Fibroblast of villous mesenchyme (primary cell): ENCODE results near the gene WNT9B. TPM values are rescaled to one million over a fixed set of nuclear protein-coding genes. Genes with fewer than 3 reads are reported as not detected.

Experiments used
- DNase-seq: peaks from one replicate; pipeline ENCODE4 v3.0.0-alpha.2; 2010; ENCODE audit warnings: low read depth
- H3K4me3 ChIP-seq: 2 replicates; pipeline ENCODE4 v1.5.1; 2011; ENCODE audit warnings: low read depth, mild to moderate bottlenecking, low read length
- total RNA-seq: library from RNA; depleted of rRNA; stranded (reverse); fragments of >200 nt; gene quantifications from 2 replicates; pipeline ENCODE4 v1.2.3, GENCODE V29; 2012
- TF ChIP-seq, protein P1 (sequence below): IDR thresholded peaks from 2 replicates; pipeline ENCODE4 v1.5.1; 2012; ENCODE audit warnings: low read depth, mild to moderate bottlenecking, low read length; ENCODE audit not compliant: insufficient read depth

Gene WNT9B
- total RNA-seq, 1 donor = not detected

DNA sequence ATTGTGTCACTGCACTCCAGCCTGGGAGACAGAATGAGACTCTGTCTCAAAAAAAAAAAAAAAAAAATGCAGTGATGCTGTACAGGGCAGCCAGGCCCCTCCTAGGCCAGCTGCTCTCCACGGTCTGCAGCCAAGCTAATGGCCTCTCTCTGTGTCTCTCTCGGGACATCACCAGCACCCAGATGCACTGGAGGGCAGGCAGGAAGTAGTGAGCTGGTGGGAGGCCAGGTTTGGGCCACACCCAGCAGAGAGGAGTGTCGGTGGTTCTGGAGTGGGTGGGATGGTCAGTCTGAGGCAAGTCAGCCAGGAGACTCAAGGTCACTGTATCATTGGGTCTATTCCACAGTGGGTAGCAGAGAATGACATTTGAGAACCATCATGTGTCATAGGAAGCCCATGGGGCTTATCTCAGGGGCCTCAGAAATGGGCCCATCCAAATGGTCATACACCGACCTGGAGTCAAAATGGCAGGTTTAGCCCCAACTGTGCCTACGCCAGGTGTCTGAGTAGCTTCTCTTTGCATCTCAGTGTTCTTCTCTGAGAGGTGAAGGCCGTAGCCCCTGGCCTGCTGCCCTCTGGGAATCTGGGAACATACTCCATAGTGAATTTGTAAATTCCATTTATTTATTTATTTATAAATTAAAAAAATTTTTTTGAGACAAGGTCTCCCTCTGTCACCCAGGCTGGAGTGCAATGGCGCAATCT, 22.7 kb downstream of the WNT9B start:
- H3K4me3 ChIP-seq = no peak overlapping the region
- DNase-seq = no peak
- TF ChIP-seq, protein P1, sequence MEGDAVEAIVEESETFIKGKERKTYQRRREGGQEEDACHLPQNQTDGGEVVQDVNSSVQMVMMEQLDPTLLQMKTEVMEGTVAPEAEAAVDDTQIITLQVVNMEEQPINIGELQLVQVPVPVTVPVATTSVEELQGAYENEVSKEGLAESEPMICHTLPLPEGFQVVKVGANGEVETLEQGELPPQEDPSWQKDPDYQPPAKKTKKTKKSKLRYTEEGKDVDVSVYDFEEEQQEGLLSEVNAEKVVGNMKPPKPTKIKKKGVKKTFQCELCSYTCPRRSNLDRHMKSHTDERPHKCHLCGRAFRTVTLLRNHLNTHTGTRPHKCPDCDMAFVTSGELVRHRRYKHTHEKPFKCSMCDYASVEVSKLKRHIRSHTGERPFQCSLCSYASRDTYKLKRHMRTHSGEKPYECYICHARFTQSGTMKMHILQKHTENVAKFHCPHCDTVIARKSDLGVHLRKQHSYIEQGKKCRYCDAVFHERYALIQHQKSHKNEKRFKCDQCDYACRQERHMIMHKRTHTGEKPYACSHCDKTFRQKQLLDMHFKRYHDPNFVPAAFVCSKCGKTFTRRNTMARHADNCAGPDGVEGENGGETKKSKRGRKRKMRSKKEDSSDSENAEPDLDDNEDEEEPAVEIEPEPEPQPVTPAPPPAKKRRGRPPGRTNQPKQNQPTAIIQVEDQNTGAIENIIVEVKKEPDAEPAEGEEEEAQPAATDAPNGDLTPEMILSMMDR = no peak

DNA sequence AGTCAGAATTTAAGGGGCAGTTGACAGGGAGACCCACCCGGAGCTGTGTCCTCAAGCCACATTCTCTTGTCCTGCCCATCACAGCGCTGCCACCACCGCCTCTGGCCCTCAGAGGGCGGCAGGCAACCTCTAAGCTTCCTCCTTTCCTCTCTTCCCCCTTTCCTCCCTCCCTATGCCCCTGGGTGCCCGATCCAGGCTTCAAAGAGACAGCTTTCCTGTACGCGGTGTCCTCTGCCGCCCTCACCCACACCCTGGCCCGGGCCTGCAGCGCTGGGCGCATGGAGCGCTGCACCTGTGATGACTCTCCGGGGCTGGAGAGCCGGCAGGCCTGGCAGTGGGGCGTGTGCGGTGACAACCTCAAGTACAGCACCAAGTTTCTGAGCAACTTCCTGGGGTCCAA, 23.5 kb downstream of the WNT9B start:
- DNase-seq = no peak
- TF ChIP-seq, protein P1 = no peak
- no peak overlapping the region for H3K4me3 ChIP-seq

DNA sequence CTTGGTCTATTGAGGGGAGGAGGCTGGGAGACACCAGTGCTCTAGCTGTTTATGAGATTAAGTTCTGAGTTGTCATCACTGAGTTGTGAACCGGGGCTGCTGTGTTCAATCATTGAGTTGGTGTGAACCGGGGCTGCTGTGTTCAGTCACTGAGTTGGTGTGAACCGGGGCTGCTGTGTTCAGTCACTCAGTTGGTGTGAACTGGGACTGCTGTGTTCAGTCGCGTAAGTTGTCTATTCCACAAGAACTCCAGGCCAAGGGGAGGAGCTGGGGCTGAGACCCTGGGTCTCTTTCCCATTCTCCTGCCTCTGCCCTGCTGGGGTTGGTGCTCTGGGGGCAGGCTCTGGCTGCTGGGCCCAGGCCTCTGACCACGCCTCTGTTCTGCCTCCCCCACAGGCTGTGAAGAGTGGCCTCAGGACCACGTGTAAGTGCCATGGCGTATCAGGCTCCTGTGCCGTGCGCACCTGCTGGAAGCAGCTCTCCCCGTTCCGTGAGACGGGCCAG, 24.5 kb downstream of the WNT9B start:
- no peak for DNase-seq
- TF ChIP-seq, protein P1 = no peak
- H3K4me3 ChIP-seq = no peak overlapping the region

DNA sequence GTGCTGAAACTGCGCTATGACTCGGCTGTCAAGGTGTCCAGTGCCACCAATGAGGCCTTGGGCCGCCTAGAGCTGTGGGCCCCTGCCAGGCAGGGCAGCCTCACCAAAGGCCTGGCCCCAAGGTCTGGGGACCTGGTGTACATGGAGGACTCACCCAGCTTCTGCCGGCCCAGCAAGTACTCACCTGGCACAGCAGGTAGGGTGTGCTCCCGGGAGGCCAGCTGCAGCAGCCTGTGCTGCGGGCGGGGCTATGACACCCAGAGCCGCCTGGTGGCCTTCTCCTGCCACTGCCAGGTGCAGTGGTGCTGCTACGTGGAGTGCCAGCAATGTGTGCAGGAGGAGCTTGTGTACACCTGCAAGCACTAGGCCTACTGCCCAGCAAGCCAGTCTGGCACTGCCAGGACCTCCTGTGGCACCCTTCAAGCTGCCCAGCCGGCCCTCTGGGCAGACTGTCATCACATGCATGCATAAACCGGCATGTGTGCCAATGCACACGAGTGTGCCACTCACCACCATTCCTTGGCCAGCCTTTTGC, 25.0 kb downstream of the WNT9B start:
- TF ChIP-seq, protein P1 = no peak
- H3K4me3 ChIP-seq = no peak overlapping the region
- no peak for DNase-seq

DNA sequence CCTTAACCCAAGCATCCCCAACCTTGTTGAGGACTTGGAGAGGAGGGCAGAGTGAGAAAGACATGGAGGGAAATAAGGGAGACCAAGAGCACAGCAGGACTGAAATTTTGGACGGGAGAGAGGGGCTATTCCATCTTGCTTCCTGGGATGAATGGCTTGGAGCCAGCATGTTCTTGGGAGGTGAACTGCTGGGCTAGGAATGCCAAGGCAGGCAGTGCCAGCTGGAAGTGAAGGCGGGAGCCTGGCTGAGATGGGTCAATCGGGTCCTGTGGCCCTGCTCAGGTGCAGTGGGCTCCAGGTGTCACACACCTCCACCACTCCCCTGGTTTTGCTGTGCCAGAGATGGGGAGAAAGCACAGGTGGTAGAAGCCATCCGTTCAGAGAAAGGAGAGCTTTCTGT, 25.5 kb downstream of the WNT9B start:
- DNase-seq = no peak
- H3K4me3 ChIP-seq = no peak overlapping the region
- TF ChIP-seq, protein P1 = no peak

DNA sequence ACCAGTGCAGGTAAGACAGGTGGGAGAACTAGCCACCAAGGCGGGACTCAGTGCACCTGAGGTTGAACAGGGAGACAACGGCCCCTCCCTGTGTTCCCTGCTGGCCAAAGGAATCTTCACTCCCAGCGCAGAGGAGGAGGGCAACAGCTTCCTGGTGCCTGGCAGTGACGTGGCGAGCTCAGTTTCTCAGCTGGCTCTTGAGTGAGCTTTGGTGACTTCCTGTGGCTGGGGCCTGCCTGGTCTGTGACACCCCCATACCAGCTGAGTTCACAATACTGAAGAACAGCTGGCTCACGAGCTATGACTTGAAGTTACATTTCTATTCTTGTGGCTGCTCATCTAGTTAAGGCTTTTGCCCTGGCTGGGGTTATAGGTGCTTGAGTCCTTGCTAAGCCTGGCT, 26.1 kb downstream of the WNT9B start:
- TF ChIP-seq, protein P1 = no peak
- H3K4me3 ChIP-seq = no peak overlapping the region
- DNase-seq = no peak
